HG02678 (cell line): ENCODE results near the gene RGS10.

ENCODE experiments used
- ATAC-seq: cut with Tn5 transposase; IDR thresholded peaks from one replicate; pipeline ENCODE4 v1.9.1; 2021; ENCODE audit warnings: mild to moderate bottlenecking, moderate library complexity; ENCODE audit not compliant: unreplicated experiment

RGS10 gene

GRCh38 chr10:119499677-119500002, 42.9 kb downstream of the RGS10 start:
- no peak for ATAC-seq

GRCh38 chr10:119498889-119499676, 43.4 kb downstream of the RGS10 start:
- ATAC-seq = no peak

- ATAC-seq = no peak
Observed at GRCh38 chr10:119497243-119497642, 45.3 kb downstream of the RGS10 start.

- ATAC-seq = peak; percentile 84
Observed at GRCh38 chr10:119496273-119496672, 46.2 kb downstream of the RGS10 start.

- ATAC-seq = no peak
Observed at GRCh38 chr10:119495545-119495944, 47.0 kb downstream of the RGS10 start.

GRCh38 chr10:119495021-119495505, 47.5 kb downstream of the RGS10 start:
- ATAC-seq = no peak

- ATAC-seq = no peak
Observed at GRCh38 chr10:119494236-119495020, 48.1 kb downstream of the RGS10 start.

- ATAC-seq = no peak
Observed at GRCh38 chr10:119493155-119493554, 49.4 kb downstream of the RGS10 start.

GRCh38 chr10:119491966-119492757, 50.4 kb downstream of the RGS10 start:
- ATAC-seq = no peak

- no peak for ATAC-seq
Observed at GRCh38 chr10:119489991-119490326, 52.6 kb downstream of the RGS10 start.

- ATAC-seq = no peak
Observed at GRCh38 chr10:119488675-119489074, 53.8 kb downstream of the RGS10 start.

- ATAC-seq = no peak
Observed at GRCh38 chr10:119483839-119484238, 58.7 kb downstream of the RGS10 start.

- ATAC-seq = no peak
Observed at GRCh38 chr10:119483001-119483400, 59.5 kb downstream of the RGS10 start.

- no peak for ATAC-seq
Observed at GRCh38 chr10:119481781-119482426, 60.6 kb downstream of the RGS10 start.

GRCh38 chr10:119480667-119481066, 61.9 kb downstream of the RGS10 start:
- no peak for ATAC-seq

GRCh38 chr10:119479532-119479931, 63.0 kb downstream of the RGS10 start:
- ATAC-seq = no peak

- no peak for ATAC-seq
Observed at GRCh38 chr10:119478811-119479341, 63.6 kb downstream of the RGS10 start.

GRCh38 chr10:119478111-119478802, 64.3 kb downstream of the RGS10 start:
- peak; percentile 84 for ATAC-seq

- peak; percentile 57 for ATAC-seq
Observed at GRCh38 chr10:119477444-119477843, 65.1 kb downstream of the RGS10 start.

- ATAC-seq = no peak
Observed at GRCh38 chr10:119474606-119475005, 67.9 kb downstream of the RGS10 start.
